GM12878 (cell line): ENCODE measurements around the gene CACNA1I. TPM values are rescaled to one million over a fixed set of nuclear protein-coding genes. Genes with fewer than 3 reads are reported as not detected.

Experiments
- ATAC-seq: fragments of 200-7000 bp; cut with Tn5 transposase; 3 replicates; pipeline ENCODE4 v1.9.1; 2020; ENCODE audit warnings: mild to moderate bottlenecking, moderate library complexity
- BruUV-seq: library from RNA; stranded (reverse); fragments of 400-500 nt; replicated peaks from 2 replicates; lab custom pipeline; 2021; lab: Mats Ljungman, UMichigan
- CTCF ChIA-PET: fragments of 300-600 bp; sonication (Branson Sonifier 250); formaldehyde crosslinking; extraction: SDS; loops from one replicate; lab custom pipeline; 2021; ENCODE audit warnings: inconsistent platforms; lab: Yijun Ruan, JAX
- POLR2A ChIA-PET: fragments of 350-600 bp; formaldehyde crosslinking; extraction: SDS; loops from one replicate; lab custom pipeline; 2021; ENCODE audit warnings: inconsistent platforms; lab: Charles Lee
- RAD21 ChIA-PET: fragments of 300-600 bp; sonication (Branson Sonifier 250); formaldehyde crosslinking; loops from one replicate; lab custom pipeline; 2023; ENCODE audit warnings: antibody characterized with exemption; ENCODE audit not compliant: unreplicated experiment; lab: Charles Lee
- SMC1A ChIA-PET: fragments of 300-600 bp; sonication (Branson Sonifier 250); formaldehyde crosslinking; loops from one replicate; lab custom pipeline; 2023; ENCODE audit not compliant: unreplicated experiment, uncharacterized antibody; lab: Charles Lee
- DNase-seq: peaks from one replicate; pipeline ENCODE4 v3.0.0-alpha.2; 2011; ENCODE audit warnings: low read depth, low spot score
- FAIRE-seq: peaks from 3 replicates; lab custom pipeline; 2011; peaks lifted over from hg19 to GRCh38; lab: Jason Lieb, UNC
- H2AFZ ChIP-seq: 2 replicates; pipeline ENCODE4 v1.6.0; 2011; ENCODE audit warnings: low read depth, low read length, control low read depth; ENCODE audit not compliant: control insufficient read depth
- H3K27ac ChIP-seq: 2 replicates; pipeline ENCODE4 v1.5.1; 2011; ENCODE audit warnings: control low read depth; ENCODE audit not compliant: control insufficient read depth, insufficient read depth
- H3K27me3 ChIP-seq, 2 experiments: replicated peaks in 1 of 2; 2 replicates each; pipeline versions ENCODE4 v1.6.0 to v1.6.1; 2011; ENCODE audit warnings: low read length in 1 of 2; ENCODE audit not compliant: control insufficient read depth in 2 of 2, insufficient read depth in 2 of 2
- H3K36me3 ChIP-seq, 2 experiments: 2 replicates each; pipeline ENCODE4 v1.5.1; 2011; ENCODE audit warnings: low read length in 1 of 2; ENCODE audit not compliant: control insufficient read depth in 2 of 2, insufficient read depth in 2 of 2
- H3K4me1 ChIP-seq: 2 replicates; pipeline ENCODE4 v1.6.1; 2011; ENCODE audit warnings: mild to moderate bottlenecking, low read length, moderate library complexity, mixed read lengths; ENCODE audit not compliant: control insufficient read depth, insufficient read depth
- H3K4me2 ChIP-seq: 2 replicates; pipeline ENCODE4 v1.6.0; 2011; ENCODE audit warnings: control low read depth; ENCODE audit not compliant: control insufficient read depth, insufficient read depth
- H3K4me3 ChIP-seq: fragments of 200-600 bp; sonication (generic); 2 replicates; pipeline ENCODE4 v1.5.1; 2016
- H3K79me2 ChIP-seq: 2 replicates; pipeline ENCODE4 v1.6.0; 2011; ENCODE audit warnings: low read length; ENCODE audit not compliant: control insufficient read depth, insufficient read depth
- H3K9ac ChIP-seq: 2 replicates; pipeline ENCODE4 v1.8.0; 2011; ENCODE audit warnings: low read length, control low read depth, mixed read lengths; ENCODE audit not compliant: control insufficient read depth, insufficient read depth
- H3K9me3 ChIP-seq: replicated peaks from 3 replicates; pipeline ENCODE4 v1.5.1; 2011; ENCODE audit warnings: mild to moderate bottlenecking, low read length; ENCODE audit not compliant: control insufficient read depth, insufficient read depth
- H4K20me1 ChIP-seq: 2 replicates; pipeline ENCODE4 v1.6.0; 2011; ENCODE audit not compliant: control insufficient read depth, insufficient read depth
- CBX5 ChIP-seq: sonication (generic); IDR thresholded peaks from 2 replicates; pipeline ENCODE4 v1.6.1; 2016; ENCODE audit warnings: low read depth, moderate library complexity, mild to moderate bottlenecking, inconsistent platforms
- CREM ChIP-seq: IDR thresholded peaks from 2 replicates; pipeline ENCODE4 v1.6.1; 2014; ENCODE audit warnings: antibody characterized with exemption, low read depth
- IRF3 ChIP-seq: fragments of 450-650 bp; IDR thresholded peaks from 2 replicates; pipeline ENCODE4 v1.6.1; 2014; ENCODE audit warnings: mild to moderate bottlenecking
- JUNB ChIP-seq: IDR thresholded peaks from 2 replicates; pipeline ENCODE4 v1.6.1; 2016; ENCODE audit warnings: antibody characterized with exemption, mild to moderate bottlenecking
- MTA3 ChIP-seq: IDR thresholded peaks from 2 replicates; pipeline ENCODE4 v1.6.1; 2012; ENCODE audit warnings: low read length, inconsistent platforms, borderline replicate concordance
- USF2 ChIP-seq: IDR thresholded peaks from 2 replicates; pipeline ENCODE4 v1.6.1; 2011; ENCODE audit warnings: low read depth, low read length, improper control_type of control experiment, borderline replicate concordance
- WGBS: methylation state at CpG from one replicate; pipeline ENCODE4 v1.1.6; 2016; ENCODE audit warnings: low lambda C conversion rate; ENCODE audit not compliant: insufficient replicate concordance, insufficient coverage; ENCODE audit errors: missing lambda C conversion rate; 5-methylcytosine and 5-hydroxymethylcytosine counted together
- in situ Hi-C: fragments of 300-500 bp; cut with MboI; formaldehyde crosslinking; loops from 9 replicates; pipeline ENCODE4 v1.14.3; 2018; ENCODE audit warnings: mixed read lengths
- intact Hi-C: fragments of 100-400 bp; cut with micrococcal nuclease; formaldehyde crosslinking; loops from one replicate; pipeline ENCODE4 v1.14.2; 2022; ENCODE audit not compliant: unreplicated experiment
- polyA plus RNA-seq, 11 experiments: library from polyadenylated mRNA; depleted of rRNA in 4 of 11; unstranded in 6 of 11; stranded (reverse) in 5 of 11; fragments of >200 nt; fragmentation: Nextera tagmentation in 4 of 11; fragmentation: Illumina TruSeq in 1 of 11; extraction: Ambion mirVana in 4 of 11; extraction: Trizol in 1 of 11; gene quantifications; 1 replicate in 1 of 11; 2 replicates in 10 of 11; pipeline versions ENCODE4 v1.2.1 to v1.2.3, GENCODE V29; 2011 to 2016; ENCODE audit warnings: inconsistent platforms in 2 of 11, missing spikeins in 2 of 11, low read depth in 1 of 11
- total RNA-seq, 4 experiments: library from RNA; depleted of rRNA in 3 of 4; stranded (reverse); fragments of >200 nt in 3 of 4; fragmentation: Illumina TruSeq in 1 of 4; extraction: Trizol in 1 of 4; gene quantifications; 2 replicates each; pipeline versions ENCODE4 v1.2.1 to v1.2.3, GENCODE V29; 2013 to 2021

Gene CACNA1I
- total and polyA plus RNA-seq, 10 of the 15 experiments (the other 5 are each of a cell fraction or from before 2014, with no cell fraction given): 0.01 to 0.03 TPM; not detected in 8

GRCh38 chr22:39721206-39722031 is 150.9 kb downstream of the CACNA1I start:
- intact Hi-C loops (no loop called here), in situ Hi-C loops (no loop called here)
- H3K4me2 ChIP-seq: no peak overlapping the region
- TF ChIP-seq JUNB (peak; percentile 47), USF2 (no peak)
- SMC1A ChIA-PET: interaction anchor here (0.6 kb wide), 1 partner anchor 261 kb away, joined by 3 read pairs; no protein-coding TSS in a partner anchor
- RAD21 ChIA-PET: no interaction called here
- no peak overlapping the region for H3K9ac ChIP-seq
- peaks cover 4% of the 10 kb centered on the region; the same call in 1 of the 3 replicates for H3K9me3 ChIP-seq
- FAIRE-seq (no peak), DNase-seq (no peak), ATAC-seq (no peak)
- H3K4me1 ChIP-seq: no peaks in the 10 kb centered on the region
- CTCF ChIA-PET: interaction anchor here (0.7 kb wide), 1 partner anchor 12 kb away, joined by 3 read pairs; no protein-coding TSS in a partner anchor
- peaks cover 0 to 3% of the 10 kb centered on the region in 2 experiments; a peak in 1 of 4 replicates for H3K27me3 ChIP-seq
- H3K27ac ChIP-seq: no peak overlapping the region
- H3K36me3 ChIP-seq: no peaks in the 10 kb centered on the region
- WGBS: 61% methylated on average over 9 of the region's 9 CpGs
- no peak overlapping the region for H2AFZ ChIP-seq
- POLR2A ChIA-PET: no interaction called here
- no TSS peak for BruUV-seq
- H4K20me1 ChIP-seq: no peaks in the 10 kb centered on the region
- no peak overlapping the region for H3K4me3 ChIP-seq
- no peaks in the 10 kb centered on the region for H3K79me2 ChIP-seq

GRCh38 chr22:39722032-39722325 is 151.4 kb downstream of the CACNA1I start:
- in situ Hi-C loops: no loop called here
- ChIA-PET RAD21 (no interaction called here), CTCF (no interaction called here), POLR2A (no interaction called here), SMC1A (no interaction called here)
- TF ChIP-seq CREM (no peak), MTA3 (no peak), IRF3 (no peak), CBX5 (no peak)
- Histone ChIP-seq H3K36me3 (no peaks in the 10 kb centered on the region), H3K4me3 (no peak overlapping the region), H3K4me2 (no peak overlapping the region), H4K20me1 (no peaks in the 10 kb centered on the region), H3K9me3 (peaks cover 4% of the 10 kb centered on the region; the same call in 1 of the 3 replicates), H3K79me2 (no peaks in the 10 kb centered on the region), H2AFZ (no peak overlapping the region), H3K27me3 (peaks cover 0 to 3% of the 10 kb centered on the region in 2 experiments; a peak in 2 of 4 replicates), H3K9ac (no peak overlapping the region), H3K27ac (no peak overlapping the region), H3K4me1 (no peaks in the 10 kb centered on the region)
- FAIRE-seq (no peak), DNase-seq (no peak), ATAC-seq (no peak)
- WGBS: 21% methylated on average over 6 of the region's 6 CpGs
- BruUV-seq: no TSS peak
- intact Hi-C loops: no loop called here
